ENCODE measurements around the gene LMF1.

Gene LMF1

GRCh38 chr16:984736-985636 is 14.2 kb upstream of the LMF1 start:
- DNase-seq (ENCODE audit: low read depth), result no peak

- DNase-seq (ENCODE audit: low read depth), result no peak
Observed at GRCh38 chr16:984121-984694, 13.4 kb upstream of the LMF1 start.

- DNase-seq (ENCODE audit: low read depth), result no peak
Observed at GRCh38 chr16:983044-984030, 12.6 kb upstream of the LMF1 start.

GRCh38 chr16:982145-983043 is 11.6 kb upstream of the LMF1 start:
- no peak for DNase-seq (ENCODE audit: low read depth)

- DNase-seq (ENCODE audit: low read depth), result no peak
Observed at GRCh38 chr16:981695-982144, 10.9 kb upstream of the LMF1 start, which contains the start of gene SOX8. SOX8 (plus strand) TSS chr16:981770; CDS start chr16:981923, 153 bp downstream.

GRCh38 chr16:980595-980854 is 9.7 kb upstream of the LMF1 start:
- no peak for DNase-seq (ENCODE audit: low read depth)

- no peak for DNase-seq (ENCODE audit: low read depth)
Observed at GRCh38 chr16:979859-980594, 9.2 kb upstream of the LMF1 start.

GRCh38 chr16:979147-979546 is 8.4 kb upstream of the LMF1 start:
- DNase-seq (ENCODE audit: low read depth), result no peak

- DNase-seq (ENCODE audit: low read depth), result no peak
Observed at GRCh38 chr16:978403-978802, 7.6 kb upstream of the LMF1 start.

GRCh38 chr16:977896-978295 is 7.1 kb upstream of the LMF1 start:
- DNase-seq (ENCODE audit: low read depth), result no peak

- no peak for DNase-seq (ENCODE audit: low read depth)
Observed at GRCh38 chr16:977081-977701, 6.4 kb upstream of the LMF1 start.

GRCh38 chr16:976389-976931 is 5.7 kb upstream of the LMF1 start:
- DNase-seq (ENCODE audit: low read depth), result no peak

GRCh38 chr16:975291-975690 is 4.5 kb upstream of the LMF1 start:
- no peak for DNase-seq (ENCODE audit: low read depth)

GRCh38 chr16:974611-975261 is 4.0 kb upstream of the LMF1 start:
- no peak for DNase-seq (ENCODE audit: low read depth)

GRCh38 chr16:974001-974601 is 3.3 kb upstream of the LMF1 start:
- no peak for DNase-seq (ENCODE audit: low read depth)

GRCh38 chr16:973366-973765 is 2.6 kb upstream of the LMF1 start:
- no peak for DNase-seq (ENCODE audit: low read depth)

GRCh38 chr16:972316-973002 is 1.7 kb upstream of the LMF1 start:
- no peak for DNase-seq (ENCODE audit: low read depth)

- DNase-seq (ENCODE audit: low read depth), result no peak
Observed at GRCh38 chr16:971981-972315, 1.2 kb upstream of the LMF1 start.

- DNase-seq (ENCODE audit: low read depth), result no peak
Observed at GRCh38 chr16:971582-971905, 760 bp upstream of the LMF1 start.
